ENCODE measurements around the gene PABPC1L2B.

Gene PABPC1L2B

GRCh38 chrX:73028876-73029275 is 26.1 kb downstream of the PABPC1L2B start:
- Histone ChIP-seq H3K4me2 (ENCODE audit: low read length) (no peak overlapping the region), H3K4me1 (no peaks in the 10 kb centered on the region), H3K4me3 (ENCODE audit: low read depth, low read length) (no peak overlapping the region), H2AFZ (no peak overlapping the region), H3K36me3 (ENCODE audit: control insufficient read depth, insufficient read depth, low read length) (no peaks in the 10 kb centered on the region), H3K9me3 (ENCODE audit: control insufficient read depth, low read length) (no peaks in the 10 kb centered on the region), H3K9ac (no peak overlapping the region), H3K79me2 (no peaks in the 10 kb centered on the region), H3K27me3 (ENCODE audit: control insufficient read depth, insufficient read depth, low read length) (no peaks in the 10 kb centered on the region), H3K27ac (no peak overlapping the region)
- TF ChIP-seq CTCF (IDR thresholded peaks at IDR 0.05) = no peak
